Fibroblast of lung (primary cell): Measurements from ENCODE around the gene SLC44A1. TPM values are rescaled to one million over a fixed set of nuclear protein-coding genes. Genes with fewer than 3 reads are reported as not detected.

Experiments used
- DNase-seq, 2 donors: peaks; one replicate each; pipeline versions ENCODE4 v3.0.0 to v3.0.0-alpha.2; 2010; ENCODE audit warnings: low read depth in 2 of 2
- H2AFZ ChIP-seq: 2 replicates; pipeline ENCODE4 v1.5.1; 2012; ENCODE audit warnings: low read length, control low read depth, inconsistent platforms
- H3K27ac ChIP-seq: 2 replicates; pipeline ENCODE4 v1.5.1; 2011; ENCODE audit warnings: low read length, control low read depth; ENCODE audit not compliant: insufficient read depth
- H3K27me3 ChIP-seq: 2 replicates; pipeline ENCODE4 v1.5.1; 2011; ENCODE audit warnings: mild to moderate bottlenecking, low read length; ENCODE audit not compliant: control insufficient read depth, insufficient read depth
- H3K36me3 ChIP-seq: 2 replicates; pipeline ENCODE4 v1.5.1; 2011; ENCODE audit warnings: low read length; ENCODE audit not compliant: control insufficient read depth, insufficient read depth
- H3K4me1 ChIP-seq: 2 replicates; pipeline ENCODE4 v1.5.1; 2011; ENCODE audit warnings: low read length; ENCODE audit not compliant: control insufficient read depth, insufficient read depth; ENCODE audit errors: extremely low read depth
- H3K4me2 ChIP-seq: 2 replicates; pipeline ENCODE4 v1.5.1; 2011; ENCODE audit warnings: low read length, control low read depth; ENCODE audit not compliant: insufficient read depth; ENCODE audit errors: extremely low read depth
- H3K4me3 ChIP-seq, 4 experiments: fragments of 200-600 bp in 1 of 4; sonication (generic) in 1 of 4; replicated peaks in 1 of 4; 2 replicates each; pipeline ENCODE4 v1.5.1; 2011 to 2016; ENCODE audit warnings: low read length in 4 of 4, low read depth in 3 of 4, mild to moderate bottlenecking in 3 of 4, control low read depth in 2 of 4, inconsistent platforms in 1 of 4, mixed read lengths in 1 of 4; ENCODE audit not compliant: insufficient read depth in 1 of 4; ENCODE audit errors: control extremely low read depth in 1 of 4
- H3K79me2 ChIP-seq: 2 replicates; pipeline ENCODE4 v1.5.1; 2012; ENCODE audit warnings: mild to moderate bottlenecking, low read length, inconsistent platforms; ENCODE audit not compliant: control insufficient read depth, insufficient read depth
- H3K9ac ChIP-seq: 2 replicates; pipeline ENCODE4 v1.5.1; 2011; ENCODE audit warnings: mild to moderate bottlenecking, low read length, control low read depth; ENCODE audit not compliant: insufficient read depth
- H3K9me3 ChIP-seq: 2 replicates; pipeline ENCODE4 v1.5.1; 2012; ENCODE audit warnings: low read depth, low read length; ENCODE audit not compliant: control insufficient read depth, insufficient read depth
- H4K20me1 ChIP-seq: 2 replicates; pipeline ENCODE4 v1.5.1; 2011; ENCODE audit warnings: low read length; ENCODE audit not compliant: control insufficient read depth, insufficient read depth; ENCODE audit errors: extremely low read depth
- EZH2 ChIP-seq: IDR thresholded peaks from 2 replicates; pipeline ENCODE4 v1.5.1; 2012; ENCODE audit warnings: low read length, control low read depth, mild to moderate bottlenecking; ENCODE audit errors: missing control alignments
- polyA plus RNA-seq, 2 donors: library from polyadenylated mRNA; depleted of rRNA in 1 of 2; stranded (reverse) in 1 of 2; unstranded in 1 of 2; fragments of >200 nt; gene quantifications; 2 replicates each; pipeline ENCODE4 v1.2.1, GENCODE V29; 2011 to 2012; ENCODE audit warnings: missing spikeins in 1 of 2
- total RNA-seq: library from RNA; depleted of rRNA; stranded (reverse); fragments of >200 nt; gene quantifications from 2 replicates; pipeline ENCODE4 v1.2.1, GENCODE V29; 2014
- TF ChIP-seq, protein P1 (sequence below), 2 donors: IDR thresholded peaks in 1 of 2; conservative IDR thresholded peaks in 1 of 2; 1 replicate in 1 of 2; 2 replicates in 1 of 2; pipeline ENCODE4 v1.5.1; 2011 to 2012; ENCODE audit warnings: low read length in 2 of 2, control low read depth in 1 of 2, inconsistent platforms in 1 of 2, low read depth in 1 of 2, mild to moderate bottlenecking in 1 of 2

SLC44A1 gene
- total and polyA plus RNA-seq, 2 donors (not counting 1 experiment from before 2014, with no cell fraction given) = 35.9 to 54.2 TPM

- Histone ChIP-seq H4K20me1 (no peaks in the 10 kb centered on the region), H3K4me3 (no peak overlapping the region), H3K9me3 (no peaks in the 10 kb centered on the region), H3K27me3 (no peaks in the 10 kb centered on the region), H3K36me3 (no peaks in the 10 kb centered on the region), H3K4me2 (no peak overlapping the region), H3K9ac (no peak overlapping the region), H3K27ac (no peak overlapping the region), H3K4me1 (no peaks in the 10 kb centered on the region), H2AFZ (no peak overlapping the region), H3K79me2 (no peaks in the 10 kb centered on the region)
- DNase-seq = no peak
- TF ChIP-seq, protein P1, sequence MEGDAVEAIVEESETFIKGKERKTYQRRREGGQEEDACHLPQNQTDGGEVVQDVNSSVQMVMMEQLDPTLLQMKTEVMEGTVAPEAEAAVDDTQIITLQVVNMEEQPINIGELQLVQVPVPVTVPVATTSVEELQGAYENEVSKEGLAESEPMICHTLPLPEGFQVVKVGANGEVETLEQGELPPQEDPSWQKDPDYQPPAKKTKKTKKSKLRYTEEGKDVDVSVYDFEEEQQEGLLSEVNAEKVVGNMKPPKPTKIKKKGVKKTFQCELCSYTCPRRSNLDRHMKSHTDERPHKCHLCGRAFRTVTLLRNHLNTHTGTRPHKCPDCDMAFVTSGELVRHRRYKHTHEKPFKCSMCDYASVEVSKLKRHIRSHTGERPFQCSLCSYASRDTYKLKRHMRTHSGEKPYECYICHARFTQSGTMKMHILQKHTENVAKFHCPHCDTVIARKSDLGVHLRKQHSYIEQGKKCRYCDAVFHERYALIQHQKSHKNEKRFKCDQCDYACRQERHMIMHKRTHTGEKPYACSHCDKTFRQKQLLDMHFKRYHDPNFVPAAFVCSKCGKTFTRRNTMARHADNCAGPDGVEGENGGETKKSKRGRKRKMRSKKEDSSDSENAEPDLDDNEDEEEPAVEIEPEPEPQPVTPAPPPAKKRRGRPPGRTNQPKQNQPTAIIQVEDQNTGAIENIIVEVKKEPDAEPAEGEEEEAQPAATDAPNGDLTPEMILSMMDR (conservative IDR thresholded peaks at IDR 0.05 in 1 of 2, IDR thresholded peaks at IDR 0.05 in 1 of 2; ENCODE audit: low read depth in 1 of 2, low read length in 2 of 2) = no peak
- no peak for TF ChIP-seq EZH2
Measured at GRCh38 chr9:105403552-105404248, 159.2 kb downstream of the SLC44A1 start.

- Histone ChIP-seq H3K27ac (no peak overlapping the region), H3K9me3 (no peaks in the 10 kb centered on the region), H4K20me1 (no peaks in the 10 kb centered on the region), H3K9ac (no peak overlapping the region), H3K4me1 (no peaks in the 10 kb centered on the region), H2AFZ (no peak overlapping the region), H3K4me3 (no peak overlapping the region), H3K79me2 (no peaks in the 10 kb centered on the region), H3K27me3 (no peaks in the 10 kb centered on the region), H3K36me3 (no peaks in the 10 kb centered on the region), H3K4me2 (no peak overlapping the region)
- TF ChIP-seq, protein P1 (conservative IDR thresholded peaks at IDR 0.05 in 1 of 2, IDR thresholded peaks at IDR 0.05 in 1 of 2; ENCODE audit: low read depth in 1 of 2, low read length in 2 of 2) = no peak
- TF ChIP-seq EZH2 = no peak
- DNase-seq = peak in 1 of 2 donors; percentile 69
Measured at GRCh38 chr9:105405514-105406131, 161.2 kb downstream of the SLC44A1 start.

DNA sequence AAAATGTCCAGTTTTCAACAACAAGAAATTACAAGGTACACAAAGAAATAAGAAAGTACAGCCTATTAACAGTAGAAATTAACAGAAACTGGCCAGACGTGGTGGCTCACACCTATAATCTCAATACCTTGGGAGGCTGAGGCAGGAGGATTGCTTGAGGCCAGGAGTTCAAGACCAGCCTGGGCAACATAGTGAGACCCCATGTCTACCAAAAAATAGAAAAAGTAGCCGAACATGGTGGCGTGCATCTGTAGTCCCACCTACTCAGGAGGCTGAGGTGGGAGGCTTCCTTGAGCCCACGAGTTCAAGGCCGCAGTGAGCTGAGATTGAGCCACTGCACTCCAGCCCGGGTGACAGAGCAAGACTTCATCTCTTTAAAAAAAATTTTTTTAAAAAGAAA lies 161.9 kb downstream of the SLC44A1 start:
- Histone ChIP-seq H2AFZ (no peak overlapping the region), H3K4me3 (no peak overlapping the region), H3K27me3 (no peaks in the 10 kb centered on the region), H3K27ac (no peak overlapping the region), H3K36me3 (no peaks in the 10 kb centered on the region), H3K79me2 (no peaks in the 10 kb centered on the region), H3K9me3 (no peaks in the 10 kb centered on the region), H3K4me2 (no peak overlapping the region), H3K4me1 (no peaks in the 10 kb centered on the region), H4K20me1 (no peaks in the 10 kb centered on the region), H3K9ac (no peak overlapping the region)
- TF ChIP-seq EZH2 = no peak
- TF ChIP-seq, protein P1 (conservative IDR thresholded peaks at IDR 0.05 in 1 of 2, IDR thresholded peaks at IDR 0.05 in 1 of 2; ENCODE audit: low read depth in 1 of 2, low read length in 2 of 2) = no peak
- DNase-seq = no peak
